Spinal cord (tissue), 10 donors: ENCODE measurements around the gene PTGS1. TPM values are rescaled to one million over a fixed set of nuclear protein-coding genes. Genes with fewer than 3 reads are reported as not detected.
"Not testable (repeated sequence)": the region's sequence is repeated elsewhere in the genome, so short reads cannot be mapped to it uniquely, and the experiment has no call there.

ENCODE experiments used
- DNase-seq, 6 donors: peaks; one replicate each; pipeline versions ENCODE4 v3.0.0 to v3.0.0-alpha.2; 2013 to 2015; ENCODE audit warnings: low spot score in 6 of 6, low read depth in 4 of 6
- H3K27ac ChIP-seq: one replicate; pipeline ENCODE4 v1.5.1; 2013; ENCODE audit warnings: low read depth, low read length, control low read depth
- H3K27me3 ChIP-seq: one replicate; pipeline ENCODE4 v1.6.1; 2013; ENCODE audit warnings: low read length; ENCODE audit not compliant: control insufficient read depth, insufficient read depth
- H3K36me3 ChIP-seq: one replicate; pipeline ENCODE4 v1.6.1; 2013; ENCODE audit warnings: low read length; ENCODE audit not compliant: control insufficient read depth, insufficient read depth
- H3K4me1 ChIP-seq: one replicate; pipeline ENCODE4 v1.6.1; 2013; ENCODE audit warnings: low read length; ENCODE audit not compliant: control insufficient read depth, insufficient read depth
- H3K4me3 ChIP-seq: one replicate; pipeline ENCODE4 v1.5.1; 2013; ENCODE audit warnings: low read depth, low read length, control low read depth
- H3K9me3 ChIP-seq: one replicate; pipeline ENCODE4 v1.6.1; 2013; ENCODE audit warnings: low read length; ENCODE audit not compliant: control insufficient read depth, insufficient read depth
- WGBS: methylation state at CpG from one replicate; pipeline ENCODE4 v1.1.5; 2013; ENCODE audit warnings: missing lambda C conversion rate; ENCODE audit not compliant: insufficient coverage; 5-methylcytosine and 5-hydroxymethylcytosine counted together
- polyA plus RNA-seq, 2 donors: library from polyadenylated mRNA; unstranded; fragments of 120-200 nt; gene quantifications; one replicate each; pipeline ENCODE4 v1.2.1, GENCODE V29; 2013; ENCODE audit not compliant: insufficient read length in 2 of 2
- total RNA-seq, 2 donors: library from RNA; depleted of rRNA in 1 of 2; stranded (reverse); fragments of 120-200 nt in 1 of 2; fragments of >200 nt in 1 of 2; gene quantifications; one replicate each; pipeline versions ENCODE4 v1.2.3 to v1.2.4, GENCODE V29; 2013 to 2014
- donor health status: healthy.

Gene PTGS1
- total and polyA plus RNA-seq, 4 donors: 3.0 to 5.6 (median 3.5) TPM

GRCh38 chr9:122405304-122406069 is 34.7 kb downstream of the PTGS1 start:
- H3K27me3 ChIP-seq, H3K27ac ChIP-seq, DNase-seq, H3K36me3 ChIP-seq, H3K4me1 ChIP-seq, H3K9me3 ChIP-seq, H3K4me3 ChIP-seq: not testable (repeated sequence)
- WGBS: 88% methylated on average over 15 of the region's 15 CpGs

GRCh38 chr9:122406070-122406890 is 35.5 kb downstream of the PTGS1 start:
- Histone ChIP-seq H3K4me3 (no peak overlapping the region), H3K27ac (no peak overlapping the region)

GRCh38 chr9:122414108-122414507 is 43.3 kb downstream of the PTGS1 start:
- H3K4me1 ChIP-seq, H3K27me3 ChIP-seq, H3K36me3 ChIP-seq, DNase-seq, H3K27ac ChIP-seq, H3K9me3 ChIP-seq, H3K4me3 ChIP-seq: not testable (repeated sequence)
- WGBS: 80% methylated on average over 2 of the region's 7 CpGs

More at GRCh38 chr9:122406070-122406890, 35.5 kb downstream of the PTGS1 start:
- no peaks in the 10 kb centered on the region for H3K4me1 ChIP-seq
- 69% methylated on average over 59 of the region's 61 CpGs for WGBS
- no peaks in the 10 kb centered on the region for H3K9me3 ChIP-seq
- no peak for DNase-seq
- no peaks in the 10 kb centered on the region for H3K27me3 ChIP-seq
- no peaks in the 10 kb centered on the region for H3K36me3 ChIP-seq

GRCh38 chr9:122418016-122418415 is 47.2 kb downstream of the PTGS1 start:
- no peak for DNase-seq
- Histone ChIP-seq H3K4me3 (no peak overlapping the region), H3K27ac (no peak overlapping the region), H3K4me1 (no peaks in the 10 kb centered on the region), H3K9me3 (peaks cover 3% of the 10 kb centered on the region), H3K36me3 (no peaks in the 10 kb centered on the region), H3K27me3 (no peaks in the 10 kb centered on the region)

- H3K9me3 ChIP-seq: peaks cover 3% of the 10 kb centered on the region
- WGBS: 39% methylated on average over 2 of the region's 3 CpGs
- no peaks in the 10 kb centered on the region for H3K27me3 ChIP-seq
- no peak overlapping the region for H3K27ac ChIP-seq
- no peak for DNase-seq
- H3K4me3 ChIP-seq: no peak overlapping the region
- no peaks in the 10 kb centered on the region for H3K36me3 ChIP-seq
- H3K4me1 ChIP-seq: no peaks in the 10 kb centered on the region
Observed at GRCh38 chr9:122420315-122420714, 49.5 kb downstream of the PTGS1 start.

GRCh38 chr9:122425087-122425486 is 54.3 kb downstream of the PTGS1 start:
- Histone ChIP-seq H3K27me3 (no peaks in the 10 kb centered on the region), H3K36me3 (no peaks in the 10 kb centered on the region), H3K4me3 (no peak overlapping the region), H3K9me3 (peaks cover 3% of the 10 kb centered on the region), H3K27ac (no peak overlapping the region), H3K4me1 (no peaks in the 10 kb centered on the region)
- no peak for DNase-seq
- no CpG with 5 or more reads among the region's 2 CpGs for WGBS

- WGBS: 85% methylated on average over 2 of the region's 3 CpGs
- Histone ChIP-seq H3K9me3 (no peaks in the 10 kb centered on the region), H3K4me1 (no peaks in the 10 kb centered on the region), H3K36me3 (no peaks in the 10 kb centered on the region), H3K27me3 (no peaks in the 10 kb centered on the region), H3K27ac (no peak overlapping the region), H3K4me3 (no peak overlapping the region)
- DNase-seq: no peak
Observed at GRCh38 chr9:122426723-122427122, 55.9 kb downstream of the PTGS1 start.

GRCh38 chr9:122442568-122442967 is 71.7 kb downstream of the PTGS1 start:
- Histone ChIP-seq H3K36me3 (no peaks in the 10 kb centered on the region), H3K9me3 (no peaks in the 10 kb centered on the region), H3K4me1 (no peaks in the 10 kb centered on the region), H3K4me3 (no peak overlapping the region), H3K27me3 (peaks cover 3% of the 10 kb centered on the region), H3K27ac (no peak overlapping the region)
- no CpG with 5 or more reads among the region's 1 CpG for WGBS
- no peak for DNase-seq

GRCh38 chr9:122444041-122444733 is 73.4 kb downstream of the PTGS1 start:
- no peak overlapping the region for H3K4me3 ChIP-seq
- H3K27ac ChIP-seq: no peak overlapping the region
- peaks cover 3% of the 10 kb centered on the region for H3K27me3 ChIP-seq
- no peak for DNase-seq
- H3K9me3 ChIP-seq: no peaks in the 10 kb centered on the region
- H3K36me3 ChIP-seq: no peaks in the 10 kb centered on the region
- 47% methylated on average over 3 of the region's 5 CpGs for WGBS
- no peaks in the 10 kb centered on the region for H3K4me1 ChIP-seq
